Small intestine (tissue), 7 donors: ENCODE measurements around the gene ARF4. TPM values are rescaled to one million over a fixed set of nuclear protein-coding genes. Genes with fewer than 3 reads are reported as not detected.

Source experiments
- DNase-seq, 2 donors: peaks; one replicate each; pipeline versions ENCODE4 v3.0.0 to v3.0.0-alpha.2; 2013
- FAIRE-seq: peaks from 2 replicates; lab custom pipeline; 2012; peaks lifted over from hg19 to GRCh38; lab: Jason Lieb, UNC
- H3K27ac ChIP-seq, 3 donors: one replicate each; pipeline ENCODE4 v1.5.1; 2013; ENCODE audit warnings: low read length in 2 of 3, mild to moderate bottlenecking in 2 of 3, control low read depth in 1 of 3, inconsistent platforms in 1 of 3, low read depth in 1 of 3, moderate library complexity in 1 of 3
- H3K27me3 ChIP-seq, 3 donors: one replicate each; pipeline ENCODE4 v1.6.1; 2013; ENCODE audit warnings: low read length in 3 of 3, inconsistent platforms in 1 of 3; ENCODE audit not compliant: control insufficient read depth in 3 of 3, insufficient read depth in 3 of 3
- H3K36me3 ChIP-seq, 3 donors: one replicate each; pipeline ENCODE4 v1.6.1; 2013; ENCODE audit warnings: low read length in 3 of 3, inconsistent platforms in 1 of 3, low read depth in 1 of 3, mild to moderate bottlenecking in 1 of 3, moderate library complexity in 1 of 3; ENCODE audit not compliant: control insufficient read depth in 3 of 3, insufficient read depth in 2 of 3
- H3K4me1 ChIP-seq, 3 donors: one replicate each; pipeline ENCODE4 v1.6.1; 2013; ENCODE audit warnings: low read length in 2 of 3, inconsistent platforms in 1 of 3, low read depth in 1 of 3, mild to moderate bottlenecking in 1 of 3, moderate library complexity in 1 of 3; ENCODE audit not compliant: control insufficient read depth in 3 of 3, insufficient read depth in 2 of 3
- H3K4me3 ChIP-seq, 3 donors: one replicate each; pipeline ENCODE4 v1.5.1; 2013; ENCODE audit warnings: low read length in 3 of 3, control low read depth in 1 of 3, inconsistent platforms in 1 of 3, low read depth in 1 of 3, mild to moderate bottlenecking in 1 of 3, moderate library complexity in 1 of 3
- H3K9me3 ChIP-seq, 2 donors: one replicate each; pipeline ENCODE4 v1.6.1; 2013; ENCODE audit warnings: low read depth in 1 of 2, low read length in 1 of 2; ENCODE audit not compliant: control insufficient read depth in 2 of 2, insufficient read depth in 1 of 2
- WGBS, 3 donors: extraction: QIAGEN DNeasy Blood & Tissue Kit; methylation state at CpG; one replicate each; pipeline ENCODE4 v1.1.7; 2013; 5-methylcytosine and 5-hydroxymethylcytosine counted together
- polyA plus RNA-seq, 4 donors: library from polyadenylated mRNA; stranded (reverse) in 3 of 4; unstranded in 1 of 4; fragments of 200-250 nt in 3 of 4; fragments of 120-200 nt in 1 of 4; gene quantifications; one replicate each; pipeline versions ENCODE4 v1.2.1 to v1.2.3, GENCODE V29; 2013
- donor health status: healthy with polysubstance abuse.
- donor health status: control.
- donor health status: control.
- donor health status: Bipolar disorder and iron deficiency.
- donor health status: healthy.

ARF4 gene
- polyA plus RNA-seq, 4 donors = 157 to 200 (median 174) TPM

- Histone ChIP-seq H3K9me3 (no peaks in the 10 kb centered on the region), H3K27ac (peak overlapping the region; percentile 97 to 100 (median 100)), H3K27me3 (no peaks in the 10 kb centered on the region), H3K4me1 (peaks cover 3 to 11% (median 5%) of the 10 kb centered on the region in 3 donors), H3K4me3 (peak overlapping the region; percentile 82 to 93 (median 91)), H3K36me3 (peaks cover 0 to 11% (median 0%) of the 10 kb centered on the region in 3 donors)
- 0 to 1% (median 0%) methylated on average over 31 of the region's 31 CpGs for WGBS, 3 donors
- DNase-seq (peak; percentile 77 to 85), FAIRE-seq (no peak)
Measured at GRCh38 chr3:57596495-57597126, 533 bp downstream of the ARF4 start.

DNA sequence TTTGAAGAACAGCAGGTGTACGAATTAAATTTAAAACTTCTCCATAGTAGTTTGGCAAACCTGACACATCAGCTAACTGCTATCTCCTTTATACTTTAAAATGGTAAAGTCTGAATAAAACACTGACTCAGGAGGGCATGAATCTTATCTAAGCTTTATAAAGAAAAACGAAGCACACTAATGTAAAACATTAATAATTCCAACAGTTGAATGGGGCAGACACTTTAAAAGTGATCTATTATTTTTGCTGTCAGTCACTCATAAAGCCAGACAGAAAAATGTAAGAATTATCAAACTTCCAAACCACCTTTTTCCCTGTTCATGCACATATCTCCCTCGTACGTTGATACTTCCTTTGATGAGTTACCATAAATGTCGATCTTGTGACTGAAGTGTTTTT, 2.6 kb downstream of the ARF4 start:
- H3K36me3 ChIP-seq = peaks cover 0 to 20% (median 0%) of the 10 kb centered on the region in 3 donors
- peak overlapping the region in 2 of 3 donors; percentile 82 to 91 for H3K4me3 ChIP-seq
- H3K27ac ChIP-seq = no peak overlapping the region
- peaks cover 3 to 11% (median 5%) of the 10 kb centered on the region in 3 donors for H3K4me1 ChIP-seq
- H3K9me3 ChIP-seq = no peaks in the 10 kb centered on the region
- FAIRE-seq (no peak), DNase-seq (no peak)
- WGBS, 3 donors = 12 to 33% (median 23%) methylated on average over 5 of the region's 5 CpGs
- H3K27me3 ChIP-seq = no peaks in the 10 kb centered on the region

- 70 to 75% (median 71%) methylated on average over 4 of the region's 4 CpGs for WGBS, 3 donors
- Histone ChIP-seq H3K27me3 (no peaks in the 10 kb centered on the region), H3K4me3 (peak overlapping the region in 1 of 3 donors; percentile 82), H3K36me3 (peaks cover 0 to 25% (median 0%) of the 10 kb centered on the region in 3 donors), H3K27ac (no peak overlapping the region), H3K9me3 (no peaks in the 10 kb centered on the region), H3K4me1 (peaks cover 3 to 9% (median 5%) of the 10 kb centered on the region in 3 donors)
- no peak for FAIRE-seq
- no peak for DNase-seq
Measured at GRCh38 chr3:57594144-57594543, 3.0 kb downstream of the ARF4 start.

DNA sequence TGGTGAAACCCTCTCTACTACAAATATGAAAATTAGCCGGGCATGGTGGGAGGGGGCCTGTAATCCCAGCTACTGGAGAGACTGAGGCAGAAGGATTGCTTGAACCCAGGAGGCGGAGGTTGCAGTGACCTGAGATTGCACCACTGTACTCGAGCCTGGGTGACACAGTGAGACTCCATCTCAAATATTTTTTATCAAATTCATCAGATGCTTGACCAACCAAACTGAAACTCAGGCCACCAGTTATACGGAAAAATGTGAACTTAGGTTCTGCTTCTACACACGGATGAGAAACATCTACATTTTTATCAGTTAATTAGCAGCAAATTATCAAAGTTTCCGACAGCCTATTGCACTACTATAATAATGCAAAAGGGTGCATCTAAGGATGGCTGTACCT, 4.8 kb downstream of the ARF4 start:
- FAIRE-seq = no peak
- no peak overlapping the region for H3K4me3 ChIP-seq
- no peaks in the 10 kb centered on the region for H3K27me3 ChIP-seq
- WGBS, 3 donors = 50 to 64% (median 56%) methylated on average over 6 of the region's 6 CpGs
- no peaks in the 10 kb centered on the region for H3K9me3 ChIP-seq
- no peak for DNase-seq
- H3K27ac ChIP-seq = no peak overlapping the region
- H3K36me3 ChIP-seq = peaks cover 0 to 28% (median 0%) of the 10 kb centered on the region in 3 donors
- peaks cover 0 to 5% (median 3%) of the 10 kb centered on the region in 3 donors for H3K4me1 ChIP-seq

DNA sequence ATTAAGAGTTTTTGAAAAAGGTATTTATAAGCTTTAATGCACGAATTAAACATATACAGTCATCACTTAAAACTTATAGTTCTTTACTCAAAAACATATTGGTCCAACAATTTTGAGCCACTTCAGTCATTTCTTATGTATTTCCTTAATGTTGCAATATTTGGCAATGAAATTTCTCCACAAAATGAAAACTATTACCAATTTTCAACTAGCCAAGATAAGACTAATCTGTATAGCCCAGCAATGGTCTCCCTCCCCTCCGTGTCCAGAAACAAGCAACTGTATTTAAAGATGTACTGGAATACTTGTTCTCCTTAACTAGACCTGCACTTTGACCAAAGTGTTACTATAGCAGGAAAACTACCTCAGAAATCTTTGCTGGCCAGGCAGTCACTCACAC, 9.2 kb downstream of the ARF4 start:
- Histone ChIP-seq H3K27me3 (no peaks in the 10 kb centered on the region), H3K27ac (no peak overlapping the region), H3K36me3 (peaks cover 0 to 26% (median 0%) of the 10 kb centered on the region in 3 donors), H3K9me3 (no peaks in the 10 kb centered on the region), H3K4me3 (no peak overlapping the region), H3K4me1 (peaks cover 2 to 4% (median 4%) of the 10 kb centered on the region in 3 donors)
- WGBS, 3 donors = 58 to 73% (median 71%) methylated on average over 2 of the region's 2 CpGs
- no peak for FAIRE-seq
- no peak for DNase-seq

GRCh38 chr3:57586778-57587177, 10.4 kb downstream of the ARF4 start:
- H3K4me1 ChIP-seq = peaks cover 0 to 7% (median 2%) of the 10 kb centered on the region in 3 donors
- FAIRE-seq = no peak
- no peaks in the 10 kb centered on the region for H3K9me3 ChIP-seq
- H3K36me3 ChIP-seq = peaks cover 0 to 24% (median 0%) of the 10 kb centered on the region in 3 donors
- H3K27ac ChIP-seq = no peak overlapping the region
- no peak overlapping the region for H3K4me3 ChIP-seq
- no peak for DNase-seq
- WGBS, 3 donors = 71 to 74% (median 73%) methylated on average over 6 of the region's 6 CpGs
- H3K27me3 ChIP-seq = no peaks in the 10 kb centered on the region

DNA sequence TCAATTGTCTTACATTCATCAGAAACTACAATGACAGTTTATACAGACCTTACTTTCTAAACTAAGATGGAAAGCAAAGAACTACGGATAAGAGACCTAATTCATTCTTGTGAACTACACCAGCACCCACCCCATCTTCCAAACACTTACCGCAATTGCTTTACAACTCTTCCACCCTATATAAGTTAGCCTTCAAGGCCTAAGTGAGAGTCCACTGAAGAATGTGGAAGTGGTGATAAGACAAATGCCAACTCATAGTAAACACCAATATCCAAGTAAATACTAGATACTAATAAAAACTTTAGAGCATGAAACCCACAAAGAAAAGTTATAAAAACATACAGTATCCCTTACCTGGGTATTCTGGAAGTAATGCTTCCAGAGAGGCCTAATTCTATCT, 13.6 kb downstream of the ARF4 start:
- H3K27ac ChIP-seq = peak overlapping the region in 1 of 3 donors; percentile 60
- WGBS, 3 donors = 75 to 82% (median 77%) methylated on average over 2 of the region's 2 CpGs
- FAIRE-seq = no peak
- no peak overlapping the region for H3K4me3 ChIP-seq
- peaks cover 0 to 30% (median 2%) of the 10 kb centered on the region in 3 donors for H3K36me3 ChIP-seq
- H3K4me1 ChIP-seq = peaks cover 0 to 8% (median 2%) of the 10 kb centered on the region in 3 donors
- DNase-seq = no peak
- no peaks in the 10 kb centered on the region for H3K27me3 ChIP-seq
- no peaks in the 10 kb centered on the region for H3K9me3 ChIP-seq

- peaks cover 0 to 15% (median 2%) of the 10 kb centered on the region in 3 donors for H3K4me1 ChIP-seq
- H3K4me3 ChIP-seq = no peak overlapping the region
- no peak for FAIRE-seq
- no peaks in the 10 kb centered on the region for H3K27me3 ChIP-seq
- no peak for DNase-seq
- no peaks in the 10 kb centered on the region for H3K9me3 ChIP-seq
- peaks cover 0 to 38% (median 6%) of the 10 kb centered on the region in 3 donors for H3K36me3 ChIP-seq
- WGBS, 3 donors = 73 to 79% (median 76%) methylated on average over 6 to 7 of the region's 7 CpGs
- peak overlapping the region in 2 of 3 donors; percentile 24 to 60 for H3K27ac ChIP-seq
Measured at GRCh38 chr3:57582474-57583168, 14.5 kb downstream of the ARF4 start.
